Loucy (cell line): ENCODE measurements around the gene GREB1.
A peak's percentile ranks its signal among the peaks of the same experiment; 100 is the strongest.

Experiments
- H2AFZ ChIP-seq: fragments of 200-600 bp; sonication (generic); 2 replicates; pipeline ENCODE4 v1.6.0; 2016; ENCODE audit warnings: antibody characterized with exemption, mild to moderate bottlenecking, low read length, moderate library complexity
- H3F3A ChIP-seq: fragments of 200-600 bp; 2 replicates; pipeline ENCODE4 v1.6.0; 2016; ENCODE audit warnings: antibody characterized with exemption, low read depth, mild to moderate bottlenecking
- H3K27me3 ChIP-seq: fragments of 200-600 bp; sonication (generic); 2 replicates; pipeline ENCODE4 v1.6.1; 2014; ENCODE audit warnings: low read length, mild to moderate bottlenecking; ENCODE audit not compliant: insufficient read depth, poor library complexity, severe bottlenecking
- H3K36me3 ChIP-seq: fragments of 200-600 bp; sonication (generic); 2 replicates; pipeline ENCODE4 v1.6.1; 2016; ENCODE audit warnings: low read length; ENCODE audit not compliant: insufficient read depth
- H3K4me1 ChIP-seq: fragments of 200-600 bp; sonication (generic); 2 replicates; pipeline ENCODE4 v1.5.1; 2014; ENCODE audit warnings: low read length, mild to moderate bottlenecking; ENCODE audit not compliant: insufficient read depth, poor library complexity, severe bottlenecking
- H3K4me2 ChIP-seq: fragments of 200-600 bp; sonication (generic); 2 replicates; pipeline ENCODE4 v1.6.0; 2014; ENCODE audit warnings: antibody characterized with exemption, low read length, low read depth, mild to moderate bottlenecking; ENCODE audit not compliant: poor library complexity, severe bottlenecking
- H3K4me3 ChIP-seq: fragments of 200-600 bp; sonication (generic); 2 replicates; pipeline ENCODE4 v1.5.1; 2014; ENCODE audit warnings: low read length, mild to moderate bottlenecking, mixed read lengths; ENCODE audit not compliant: poor library complexity, severe bottlenecking
- H3K79me2 ChIP-seq: fragments of 200-600 bp; sonication (generic); 2 replicates; pipeline ENCODE4 v1.6.1; 2014; ENCODE audit warnings: low read length; ENCODE audit not compliant: insufficient read depth
- H3K9ac ChIP-seq: fragments of 200-600 bp; sonication (generic); 2 replicates; pipeline ENCODE4 v1.6.0; 2014; ENCODE audit warnings: mild to moderate bottlenecking, low read depth, low read length, moderate library complexity; ENCODE audit not compliant: poor library complexity, severe bottlenecking
- H3K9me2 ChIP-seq: fragments of 200-600 bp; sonication (generic); replicated peaks from 2 replicates; pipeline ENCODE4 v1.6.1; 2016; ENCODE audit warnings: low read depth, low read length, mixed read lengths
- H3K9me3 ChIP-seq: fragments of 200-600 bp; sonication (generic); 2 replicates; pipeline ENCODE4 v1.6.1; 2014; ENCODE audit warnings: mild to moderate bottlenecking, antibody characterized with exemption, low read length, low read depth; ENCODE audit not compliant: insufficient read depth
- H4K20me1 ChIP-seq: fragments of 200-600 bp; sonication (generic); 2 replicates; pipeline ENCODE4 v1.6.0; 2014; ENCODE audit warnings: antibody characterized with exemption, low read length, mild to moderate bottlenecking; ENCODE audit not compliant: insufficient read depth, poor library complexity, severe bottlenecking
- CTCF ChIP-seq: fragments of 200-600 bp; sonication (generic); conservative IDR thresholded peaks from 2 replicates; pipeline ENCODE4 v1.5.1; 2014; ENCODE audit warnings: mild to moderate bottlenecking, antibody characterized with exemption, low read length
- EZH2phosphoT487 ChIP-seq: fragments of 200-600 bp; IDR thresholded peaks from 2 replicates; pipeline ENCODE4 v1.6.1; 2018; ENCODE audit warnings: antibody characterized with exemption, mild to moderate bottlenecking, moderate library complexity, borderline replicate concordance

GREB1 gene

GRCh38 chr2:11534071-11534745 is 363 bp downstream of the GREB1 start:
- H2AFZ ChIP-seq, result no peak overlapping the region
- no peak for TF ChIP-seq CTCF
- TF ChIP-seq EZH2phosphoT487, result no peak
- H3K36me3 ChIP-seq, result no peaks in the 10 kb centered on the region
- no peaks in the 10 kb centered on the region for H3F3A ChIP-seq
- H3K9me3 ChIP-seq, result no peaks in the 10 kb centered on the region
- H3K4me1 ChIP-seq, result peaks cover 4% of the 10 kb centered on the region
- no peak overlapping the region for H3K9ac ChIP-seq
- H3K79me2 ChIP-seq, result no peaks in the 10 kb centered on the region
- H3K4me2 ChIP-seq, result no peak overlapping the region
- H3K27me3 ChIP-seq, result no peaks in the 10 kb centered on the region
- H3K4me3 ChIP-seq, result no peak overlapping the region
- no peaks in the 10 kb centered on the region for H3K9me2 ChIP-seq
- H4K20me1 ChIP-seq, result no peaks in the 10 kb centered on the region

GRCh38 chr2:11534746-11535484 is 1.1 kb downstream of the GREB1 start:
- no peaks in the 10 kb centered on the region for H3K9me2 ChIP-seq
- H4K20me1 ChIP-seq, result no peaks in the 10 kb centered on the region
- H3K36me3 ChIP-seq, result no peaks in the 10 kb centered on the region
- TF ChIP-seq CTCF (peak; percentile 76), EZH2phosphoT487 (no peak)
- H3K27me3 ChIP-seq, result no peaks in the 10 kb centered on the region
- H3K79me2 ChIP-seq, result no peaks in the 10 kb centered on the region
- no peaks in the 10 kb centered on the region for H3F3A ChIP-seq
- H3K9me3 ChIP-seq, result no peaks in the 10 kb centered on the region
- no peak overlapping the region for H3K4me3 ChIP-seq
- no peak overlapping the region for H3K9ac ChIP-seq
- H3K4me1 ChIP-seq, result peaks cover 9% of the 10 kb centered on the region
- H3K4me2 ChIP-seq, result no peak overlapping the region
- no peak overlapping the region for H2AFZ ChIP-seq

DNA sequence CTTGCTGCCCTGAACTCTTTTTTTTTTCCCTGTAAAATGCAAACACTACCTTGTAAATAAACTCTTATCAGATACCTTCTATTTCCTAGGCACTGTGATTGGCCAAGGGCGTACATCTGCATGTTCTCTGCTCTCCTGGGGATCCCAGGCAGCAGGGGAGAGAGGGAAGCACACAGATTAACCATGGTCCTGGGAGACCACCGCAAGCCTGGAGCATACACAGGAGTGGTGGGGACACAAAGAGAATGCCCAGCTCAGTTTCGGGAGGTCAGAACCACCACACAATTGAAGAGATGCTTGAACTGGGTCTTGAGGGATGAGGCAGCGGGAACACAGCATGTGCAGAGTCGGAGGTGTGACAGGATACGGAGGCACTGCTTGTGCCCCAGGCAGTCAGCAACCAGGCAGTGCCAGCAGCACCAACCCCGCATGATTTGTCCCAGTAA is 2.1 kb downstream of the GREB1 start:
- Histone ChIP-seq H3K4me3 (no peak overlapping the region), H3F3A (no peaks in the 10 kb centered on the region), H3K79me2 (no peaks in the 10 kb centered on the region), H3K9me3 (no peaks in the 10 kb centered on the region), H3K4me1 (peaks cover 12% of the 10 kb centered on the region), H4K20me1 (no peaks in the 10 kb centered on the region), H2AFZ (no peak overlapping the region), H3K4me2 (no peak overlapping the region), H3K36me3 (no peaks in the 10 kb centered on the region), H3K9ac (no peak overlapping the region), H3K9me2 (no peaks in the 10 kb centered on the region), H3K27me3 (no peaks in the 10 kb centered on the region)
- TF ChIP-seq EZH2phosphoT487, result no peak
